Activated T-helper 9 cell treated with anti-CD3 and anti-CD28 coated beads, Interleukin-2, amount 50 U/mL, for 16 hours (primary cell): ENCODE results near the gene DZANK1.
"Not testable (repeated sequence)": the region's sequence is repeated elsewhere in the genome, so short reads cannot be mapped to it uniquely, and the experiment has no call there.

Experiments used
- DNase-seq: peaks from one replicate; pipeline ENCODE4 v3.0.0-alpha.2; 2020; ENCODE audit warnings: low read depth

Gene DZANK1

GRCh38 chr20:18436847-18437246 lies 30.0 kb downstream of the DZANK1 start:
- DNase-seq, result no peak

DNA sequence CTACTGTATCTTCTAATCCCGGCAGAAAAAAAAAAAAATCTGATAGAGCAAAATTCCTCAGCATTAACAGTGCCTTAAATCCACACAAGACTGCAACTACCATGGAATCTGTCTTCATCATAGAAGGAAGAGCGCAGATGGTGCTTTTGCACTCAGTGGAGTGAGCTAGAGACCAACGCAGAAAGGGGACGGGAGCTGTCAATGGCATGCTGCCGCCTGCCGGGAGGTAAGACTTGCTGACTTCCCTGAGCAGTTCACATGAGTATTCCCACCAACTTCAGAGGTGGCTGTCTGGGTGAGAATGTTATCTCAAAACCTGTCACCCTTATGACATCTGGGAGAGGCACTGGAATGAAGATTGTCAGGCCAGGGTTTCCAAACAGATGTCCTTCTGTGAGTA lies 35.6 kb downstream of the DZANK1 start:
- no peak for DNase-seq

DNA sequence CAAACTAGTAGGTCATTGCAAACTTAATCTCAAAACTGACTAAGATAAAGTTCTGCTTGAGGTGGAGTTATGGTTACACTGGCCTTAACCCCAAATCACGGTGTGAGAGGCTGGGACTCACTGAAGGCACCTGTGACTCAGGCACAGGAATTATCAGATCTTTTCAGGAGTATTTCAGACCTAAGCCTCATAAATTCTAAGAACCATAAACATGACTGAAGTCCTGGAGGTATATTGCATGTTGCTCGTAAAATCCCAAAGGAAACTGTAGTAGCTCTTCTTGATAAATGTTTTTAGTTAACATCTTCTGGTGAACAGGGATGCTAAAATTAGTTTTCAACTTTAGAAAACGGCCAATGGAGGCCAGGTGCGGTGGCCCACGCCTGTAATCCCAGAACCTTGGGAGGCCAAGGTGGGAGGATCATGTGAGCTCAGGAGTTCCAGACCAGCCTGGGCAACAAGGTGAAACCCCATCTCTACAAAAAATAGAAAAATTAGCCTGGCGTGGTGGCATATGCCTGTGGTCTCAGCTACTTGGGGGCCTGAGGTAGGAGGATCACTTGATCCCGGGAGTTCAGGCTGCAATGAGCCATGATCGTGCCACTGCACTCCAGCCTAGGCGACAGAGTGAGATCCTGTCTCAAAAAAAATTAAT lies 36.5 kb downstream of the DZANK1 start:
- DNase-seq, result no peak

DNA sequence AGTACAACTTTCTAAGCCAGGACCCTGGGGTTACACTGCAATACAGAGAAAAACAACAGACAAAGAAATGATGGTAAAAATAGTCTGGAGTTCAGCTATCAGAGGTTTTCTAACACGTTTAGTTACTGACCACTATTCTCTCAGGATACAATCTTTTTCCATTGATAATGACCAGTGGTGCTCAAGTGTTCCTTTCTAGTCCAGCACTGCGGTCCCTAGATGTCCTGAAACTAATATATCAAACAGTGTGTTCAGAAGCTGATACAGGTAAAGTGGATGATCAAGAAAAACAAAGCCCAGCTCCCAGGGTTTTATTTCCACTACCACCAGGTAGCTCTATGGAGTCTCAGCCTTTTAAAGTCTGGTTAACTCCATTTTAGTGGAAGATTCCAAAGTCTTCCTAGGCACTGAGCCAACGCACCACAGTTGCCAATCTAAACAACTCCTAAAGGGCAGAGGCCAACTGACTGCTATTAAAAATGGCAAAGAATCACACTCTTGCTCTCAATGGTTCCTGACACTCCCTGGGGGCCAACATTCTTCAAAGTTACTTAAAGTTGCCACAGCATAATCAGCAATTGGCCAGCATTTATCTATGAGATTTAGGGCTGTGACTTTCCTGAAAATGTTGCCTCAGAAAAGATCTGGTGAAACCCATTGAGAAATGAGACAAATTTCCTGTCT lies 38.2 kb downstream of the DZANK1 start:
- no peak for DNase-seq

GRCh38 chr20:18427214-18427613 lies 39.6 kb downstream of the DZANK1 start:
- DNase-seq, result no peak

DNA sequence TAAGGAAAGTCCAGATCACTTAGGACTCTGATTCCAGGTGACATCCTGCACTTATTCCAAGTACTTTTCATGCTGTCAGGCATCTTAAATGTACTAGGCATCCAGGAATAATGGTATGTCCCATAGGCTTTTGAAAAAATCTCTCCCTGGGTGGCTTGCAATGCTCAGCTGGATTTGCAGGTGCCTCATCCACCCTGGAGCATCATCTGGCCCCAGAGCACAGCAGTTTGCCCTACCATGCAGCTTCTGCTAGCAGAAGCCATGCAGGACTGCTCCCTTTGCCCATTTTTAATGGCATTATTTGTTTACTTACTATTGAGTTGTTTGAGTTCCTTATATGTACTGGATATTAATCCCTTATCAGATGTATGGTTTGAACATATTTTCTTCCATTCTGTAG lies 45.2 kb downstream of the DZANK1 start:
- no peak for DNase-seq

DNA sequence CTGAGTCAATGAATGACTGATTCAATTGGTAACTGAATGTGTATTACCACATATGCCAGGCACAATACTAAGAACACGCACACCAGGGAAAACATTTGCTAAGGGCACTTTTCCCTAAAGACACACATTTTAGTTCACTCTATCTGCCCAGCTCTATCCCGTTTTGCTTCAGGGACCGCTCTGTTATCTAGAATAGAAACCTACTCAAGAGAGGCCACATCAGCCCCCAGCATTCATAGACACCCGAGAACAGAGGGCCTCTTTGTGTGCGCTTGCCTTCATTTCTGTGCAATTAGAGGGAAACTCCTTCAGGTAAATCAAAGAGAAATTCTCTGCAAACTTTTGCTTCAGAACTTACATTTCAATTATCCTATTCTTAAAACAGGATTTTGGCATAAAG lies 50.3 kb downstream of the DZANK1 start:
- DNase-seq, result no peak

GRCh38 chr20:18414140-18414539 lies 52.7 kb downstream of the DZANK1 start:
- DNase-seq, result no peak

DNA sequence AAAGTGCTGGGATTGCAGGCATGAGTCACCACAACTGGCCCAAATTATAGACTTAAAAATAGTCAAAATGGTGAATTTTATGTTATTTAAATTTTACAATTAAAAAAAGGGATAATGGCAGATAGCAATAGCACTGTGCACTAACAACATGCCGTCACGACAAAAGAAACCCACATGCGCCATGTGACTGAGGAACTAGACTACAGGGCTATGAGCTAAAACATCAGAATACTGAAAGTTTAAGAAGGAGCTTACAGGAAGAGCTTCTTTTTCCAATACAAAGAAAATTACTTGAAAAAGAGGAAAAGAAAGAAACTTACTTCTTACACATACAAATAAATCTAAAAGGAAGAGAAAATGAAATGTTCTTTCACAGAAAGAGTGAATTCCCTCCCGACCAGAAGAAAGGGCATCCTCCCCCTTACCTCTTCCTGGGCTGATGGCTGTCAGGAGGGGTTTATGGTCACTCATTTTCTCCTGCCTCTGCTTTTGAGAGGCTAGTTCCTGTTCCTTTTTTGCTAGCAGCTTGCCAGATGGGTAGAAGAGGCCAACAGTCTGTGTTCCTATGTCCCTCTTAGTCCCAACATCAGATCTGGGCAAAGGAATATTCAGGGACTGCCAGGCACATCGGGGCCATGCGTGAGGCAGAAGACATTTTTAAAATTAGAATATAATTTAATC lies 54.5 kb downstream of the DZANK1 start:
- DNase-seq, result no peak

DNA sequence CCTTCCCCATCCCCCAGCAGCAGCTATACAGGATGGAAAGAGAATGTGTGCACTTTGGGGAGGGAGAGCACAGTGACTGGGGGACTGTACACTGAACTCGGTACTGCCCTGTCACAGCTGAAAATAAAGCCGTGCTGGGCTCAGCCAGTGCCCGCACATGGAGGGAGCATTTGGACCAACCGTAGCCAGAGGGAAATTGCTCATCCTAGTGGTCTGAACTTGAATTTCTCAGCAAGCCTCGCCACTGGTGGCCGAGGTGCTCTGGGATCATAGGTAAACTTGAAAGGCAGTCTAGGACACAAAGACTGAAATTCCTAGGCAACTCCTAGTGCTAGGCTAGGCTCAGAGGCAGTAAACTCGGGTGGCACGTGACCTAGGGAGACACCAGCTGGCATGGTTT lies 61.0 kb downstream of the DZANK1 start:
- no peak for DNase-seq

DNA sequence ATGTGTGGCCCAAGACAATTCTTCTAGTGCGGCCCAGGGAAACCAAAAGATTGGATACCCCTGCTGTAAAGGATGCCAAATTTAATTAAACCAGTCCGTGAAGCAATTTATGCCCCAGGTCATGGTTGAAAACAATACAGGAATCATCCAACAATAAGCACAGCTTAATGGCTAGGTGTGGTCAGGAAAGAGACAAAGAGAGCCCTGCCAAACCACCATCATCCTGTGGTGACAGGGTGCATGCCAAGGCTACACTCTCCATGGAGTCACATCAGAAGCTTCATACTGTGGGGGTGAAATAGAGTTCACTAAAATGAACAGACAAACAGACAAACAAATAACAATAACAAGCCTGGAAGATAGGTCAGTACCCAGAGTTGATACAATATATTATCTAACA lies 62.7 kb downstream of the DZANK1 start:
- DNase-seq, result no peak

DNA sequence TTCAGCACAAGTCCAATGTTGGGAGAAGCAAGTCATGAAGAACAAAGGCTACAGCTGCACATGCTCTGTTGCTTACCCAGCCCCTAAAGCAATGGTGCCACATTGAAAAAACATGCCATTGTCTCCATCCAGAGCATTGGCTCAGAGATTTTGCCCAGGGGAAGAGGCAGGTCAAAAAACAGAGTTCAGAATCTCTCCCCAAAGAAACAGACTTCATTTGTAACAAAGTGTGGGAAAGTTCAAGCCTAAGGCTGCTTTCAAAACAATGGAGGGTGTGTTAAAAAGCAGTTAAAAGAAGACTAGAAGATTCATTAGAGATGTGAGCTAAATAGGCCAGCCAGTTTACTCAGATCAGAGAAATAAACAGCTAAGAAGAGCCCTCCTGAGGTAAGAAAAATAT lies 63.6 kb downstream of the DZANK1 start:
- no peak for DNase-seq

DNA sequence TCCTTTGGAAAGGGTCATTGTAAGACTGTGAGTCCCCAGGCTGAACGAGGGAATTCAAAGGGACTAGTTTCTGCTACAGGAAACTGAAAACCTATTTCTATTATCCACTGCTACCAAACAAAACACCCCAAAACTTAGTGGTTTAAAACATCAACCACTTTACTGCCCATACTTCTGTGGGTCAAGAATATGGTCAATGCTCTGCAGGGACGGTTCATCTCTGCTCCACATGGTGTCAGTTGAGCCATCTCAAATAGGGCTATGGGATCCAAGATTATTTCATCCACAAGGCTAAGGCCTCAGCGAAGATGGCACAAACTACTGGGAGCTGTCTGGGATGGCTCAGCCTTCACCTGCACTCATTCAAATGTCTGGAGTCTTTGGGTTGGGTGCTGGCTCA lies 65.5 kb downstream of the DZANK1 start:
- no peak for DNase-seq

GRCh38 chr20:18400460-18400859 lies 66.4 kb downstream of the DZANK1 start:
- no peak for DNase-seq

GRCh38 chr20:18398713-18399112 lies 68.1 kb downstream of the DZANK1 start:
- DNase-seq, result not testable (repeated sequence)

GRCh38 chr20:18397030-18397429 lies 69.8 kb downstream of the DZANK1 start:
- DNase-seq, result no peak

DNA sequence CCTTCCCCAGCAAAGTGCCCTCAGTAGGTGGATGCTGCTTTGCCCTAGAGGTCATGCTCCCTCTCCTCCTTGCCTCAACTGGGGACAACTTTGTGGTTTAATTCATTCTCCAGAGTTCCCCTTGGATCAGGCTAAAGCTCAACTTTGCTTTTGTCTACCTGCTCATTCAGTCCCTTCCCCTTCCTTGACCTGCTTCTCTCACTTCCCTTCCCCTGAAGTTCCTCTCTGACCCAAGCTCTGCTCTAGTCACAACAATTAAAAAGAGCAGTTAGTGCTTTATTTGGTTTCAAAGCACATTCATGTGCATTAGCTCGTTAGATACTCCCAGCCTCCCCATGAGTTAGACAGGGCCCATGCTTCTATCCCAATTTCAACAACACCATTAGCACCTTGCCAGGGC lies 71.3 kb downstream of the DZANK1 start:
- no peak for DNase-seq

DNA sequence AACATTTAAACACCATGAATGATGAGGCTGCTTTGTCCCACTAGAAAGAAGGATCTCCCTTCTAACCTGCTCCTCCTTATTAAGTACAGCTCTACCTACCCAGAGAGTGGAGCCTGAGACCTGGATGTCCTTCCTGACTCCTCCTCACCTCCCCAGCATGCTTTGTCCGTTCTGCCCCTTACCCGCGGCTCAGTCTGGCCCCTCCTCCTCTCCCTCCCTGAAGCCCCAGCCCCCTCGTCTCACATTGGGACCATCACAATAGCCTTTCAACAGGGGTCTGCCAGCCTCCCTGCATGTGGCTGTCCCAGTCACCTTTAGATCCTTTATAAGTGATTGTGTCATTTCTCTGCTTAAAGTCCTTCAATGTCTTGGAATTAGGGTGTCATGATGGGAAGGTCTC lies 72.5 kb downstream of the DZANK1 start:
- DNase-seq, result no peak

GRCh38 chr20:18391686-18392085 lies 75.1 kb downstream of the DZANK1 start:
- DNase-seq, result no peak

DNA sequence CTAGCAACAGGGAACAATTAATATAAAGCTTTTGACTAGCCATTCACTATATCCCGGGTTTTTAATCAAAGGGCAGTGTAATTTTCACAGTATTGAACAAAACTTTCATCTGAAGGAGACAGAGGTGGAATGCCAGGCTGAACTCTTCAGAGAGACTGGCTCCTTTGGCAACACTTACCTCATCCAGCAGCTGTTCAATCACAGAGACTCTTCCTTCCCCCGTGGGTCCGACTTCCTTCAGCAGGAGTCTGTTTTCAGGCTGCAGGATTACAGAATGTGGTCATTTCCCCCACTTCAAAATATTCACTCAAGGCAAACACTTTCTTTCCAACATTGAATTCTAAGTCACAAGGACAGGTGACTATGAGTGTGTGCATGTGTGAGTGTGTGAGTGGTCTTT lies 76.6 kb downstream of the DZANK1 start:
- no peak for DNase-seq

- DNase-seq, result no peak
These were observed 78.0 kb downstream of the DZANK1 start for GRCh38 chr20:18388860-18389259.

DNA sequence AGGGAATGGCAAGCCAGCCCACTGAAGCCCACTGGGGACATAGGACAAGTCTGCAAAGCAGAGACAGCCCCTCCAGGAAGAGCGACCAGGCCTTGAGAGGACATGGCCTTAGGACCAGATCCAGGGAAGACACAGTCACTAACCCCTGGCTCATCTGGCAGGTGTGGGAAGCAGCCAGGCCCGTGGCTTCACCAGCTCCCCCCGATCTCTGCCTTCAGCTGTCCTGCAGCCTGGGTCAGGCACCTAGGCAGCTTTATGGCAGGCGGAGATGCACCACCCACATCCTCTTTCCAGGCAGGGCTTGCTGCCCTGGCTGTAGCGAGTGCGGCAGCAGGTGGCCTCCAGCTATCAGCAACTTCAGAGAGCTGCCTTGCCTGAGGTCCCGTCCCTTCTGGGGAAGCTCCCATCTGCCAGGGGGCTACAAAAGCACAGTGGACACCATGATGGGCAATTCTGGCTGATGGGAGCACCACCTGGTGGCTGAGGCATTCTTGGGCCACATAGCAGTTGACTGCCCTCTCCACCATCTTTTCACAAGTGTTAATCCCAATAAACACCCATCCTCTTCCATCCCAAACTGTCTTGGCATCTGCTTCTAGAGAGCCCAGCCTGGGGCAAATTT lies 85.8 kb downstream of the DZANK1 start:
- DNase-seq, result no peak

GRCh38 chr20:18377896-18378481 lies 88.8 kb downstream of the DZANK1 start:
- no peak for DNase-seq
